Neural cell (in vitro differentiated cells): ENCODE measurements around the gene COPS2.

Experiments used
- CTCF ChIP-seq: fragments of 450-650 bp; IDR thresholded peaks from 2 replicates; pipeline ENCODE4 v1.5.1; 2014; ENCODE audit warnings: antibody characterized with exemption, mild to moderate bottlenecking, moderate library complexity; ENCODE audit not compliant: poor library complexity, severe bottlenecking
- EP300 ChIP-seq: fragments of 450-650 bp; conservative IDR thresholded peaks from 2 replicates; pipeline ENCODE4 v1.6.1; 2014; ENCODE audit warnings: antibody characterized with exemption, mild to moderate bottlenecking, moderate library complexity; ENCODE audit not compliant: poor library complexity, severe bottlenecking
- RAD21 ChIP-seq: fragments of 450-650 bp; conservative IDR thresholded peaks from 2 replicates; pipeline ENCODE4 v1.6.1; 2014; ENCODE audit warnings: antibody characterized with exemption, mild to moderate bottlenecking, moderate library complexity
- TF ChIP-seq, protein P1 (sequence below): IDR thresholded peaks from 2 replicates; pipeline ENCODE4 v1.6.1; 2012; ENCODE audit warnings: borderline replicate concordance

GRCh38 chr15:49148298-49148697, 7.1 kb downstream of the COPS2 start:
- no peak for TF ChIP-seq EP300
- TF ChIP-seq, protein P1, sequence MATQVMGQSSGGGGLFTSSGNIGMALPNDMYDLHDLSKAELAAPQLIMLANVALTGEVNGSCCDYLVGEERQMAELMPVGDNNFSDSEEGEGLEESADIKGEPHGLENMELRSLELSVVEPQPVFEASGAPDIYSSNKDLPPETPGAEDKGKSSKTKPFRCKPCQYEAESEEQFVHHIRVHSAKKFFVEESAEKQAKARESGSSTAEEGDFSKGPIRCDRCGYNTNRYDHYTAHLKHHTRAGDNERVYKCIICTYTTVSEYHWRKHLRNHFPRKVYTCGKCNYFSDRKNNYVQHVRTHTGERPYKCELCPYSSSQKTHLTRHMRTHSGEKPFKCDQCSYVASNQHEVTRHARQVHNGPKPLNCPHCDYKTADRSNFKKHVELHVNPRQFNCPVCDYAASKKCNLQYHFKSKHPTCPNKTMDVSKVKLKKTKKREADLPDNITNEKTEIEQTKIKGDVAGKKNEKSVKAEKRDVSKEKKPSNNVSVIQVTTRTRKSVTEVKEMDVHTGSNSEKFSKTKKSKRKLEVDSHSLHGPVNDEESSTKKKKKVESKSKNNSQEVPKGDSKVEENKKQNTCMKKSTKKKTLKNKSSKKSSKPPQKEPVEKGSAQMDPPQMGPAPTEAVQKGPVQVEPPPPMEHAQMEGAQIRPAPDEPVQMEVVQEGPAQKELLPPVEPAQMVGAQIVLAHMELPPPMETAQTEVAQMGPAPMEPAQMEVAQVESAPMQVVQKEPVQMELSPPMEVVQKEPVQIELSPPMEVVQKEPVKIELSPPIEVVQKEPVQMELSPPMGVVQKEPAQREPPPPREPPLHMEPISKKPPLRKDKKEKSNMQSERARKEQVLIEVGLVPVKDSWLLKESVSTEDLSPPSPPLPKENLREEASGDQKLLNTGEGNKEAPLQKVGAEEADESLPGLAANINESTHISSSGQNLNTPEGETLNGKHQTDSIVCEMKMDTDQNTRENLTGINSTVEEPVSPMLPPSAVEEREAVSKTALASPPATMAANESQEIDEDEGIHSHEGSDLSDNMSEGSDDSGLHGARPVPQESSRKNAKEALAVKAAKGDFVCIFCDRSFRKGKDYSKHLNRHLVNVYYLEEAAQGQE, result no peak
- no peak for TF ChIP-seq CTCF
- TF ChIP-seq RAD21, result no peak
